HG03432 (cell line): ENCODE results near the gene C1orf167.

Source experiments
- ATAC-seq: cut with Tn5 transposase; IDR thresholded peaks from one replicate; pipeline ENCODE4 v1.9.1; 2021; ENCODE audit warnings: mild to moderate bottlenecking, moderate library complexity; ENCODE audit not compliant: unreplicated experiment

The C1orf167 gene, protein sequence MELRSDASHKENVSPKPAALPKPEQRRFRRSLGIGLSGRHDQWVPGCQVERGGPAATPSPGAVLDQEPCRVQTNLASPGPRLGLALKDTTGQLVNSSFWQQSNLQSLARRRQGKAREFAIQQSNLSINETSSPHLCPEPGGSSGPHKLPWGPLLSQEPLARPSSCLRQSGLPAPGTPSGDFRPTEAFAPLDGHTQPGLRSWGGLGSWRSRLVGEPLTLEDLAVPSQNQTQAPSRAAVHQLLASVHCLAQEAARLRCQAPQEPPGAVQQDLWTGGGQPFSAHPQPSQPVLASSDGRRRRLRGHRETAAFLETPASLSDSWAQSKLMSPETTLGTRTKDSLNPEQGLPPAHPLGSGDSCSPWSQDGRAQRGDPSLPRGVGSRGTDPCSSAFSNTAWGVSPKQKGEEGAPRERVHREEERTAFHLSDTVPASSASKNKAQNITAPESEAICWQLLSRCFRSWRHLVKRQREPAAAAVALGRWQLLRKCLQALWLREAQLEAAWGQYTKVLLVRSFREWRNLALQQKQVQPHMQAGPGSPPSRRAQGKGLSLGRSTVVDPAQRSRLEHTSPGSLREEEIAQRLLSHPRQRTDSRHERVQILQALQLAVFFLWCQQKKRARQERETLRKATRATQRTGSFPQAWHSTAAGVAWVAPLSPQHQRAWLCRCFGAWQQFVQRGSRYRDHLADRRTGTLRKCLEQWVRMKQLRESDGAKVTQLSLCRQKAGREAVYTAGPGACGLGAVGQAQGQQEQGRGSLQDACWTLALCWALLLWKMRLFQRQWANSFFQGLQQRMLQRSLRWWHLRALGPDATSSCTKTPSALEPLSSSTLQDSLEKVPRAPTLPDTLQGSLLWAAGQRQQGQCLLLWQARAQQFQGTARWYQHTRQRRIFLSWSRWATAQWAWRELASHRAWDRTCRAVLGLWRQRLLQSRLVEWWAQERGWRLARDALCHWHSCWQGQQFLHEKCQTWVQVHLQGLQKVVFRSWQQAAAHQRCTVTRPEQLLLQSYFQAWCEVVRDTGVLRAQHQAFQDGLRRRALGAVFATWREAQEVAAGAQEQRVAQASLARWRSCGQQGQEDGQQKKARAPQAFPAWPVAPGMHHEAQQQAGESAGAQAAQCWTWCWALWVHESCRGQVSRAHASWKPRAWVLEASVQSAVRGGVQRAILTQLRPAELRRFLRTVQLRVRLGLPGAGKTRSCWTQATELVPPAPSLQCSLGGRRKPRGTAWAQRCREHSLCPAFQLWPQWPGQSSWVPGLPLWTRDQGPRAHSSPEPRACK (N-terminal part only)

GRCh38 chr1:11761988-11762406 lies at the start of gene C1orf167:
TSS of gene C1orf167 (plus strand) at chr1:11762193. CDS start at chr1:11764401, 2,208 bp downstream.
- no peak for ATAC-seq

DNA sequence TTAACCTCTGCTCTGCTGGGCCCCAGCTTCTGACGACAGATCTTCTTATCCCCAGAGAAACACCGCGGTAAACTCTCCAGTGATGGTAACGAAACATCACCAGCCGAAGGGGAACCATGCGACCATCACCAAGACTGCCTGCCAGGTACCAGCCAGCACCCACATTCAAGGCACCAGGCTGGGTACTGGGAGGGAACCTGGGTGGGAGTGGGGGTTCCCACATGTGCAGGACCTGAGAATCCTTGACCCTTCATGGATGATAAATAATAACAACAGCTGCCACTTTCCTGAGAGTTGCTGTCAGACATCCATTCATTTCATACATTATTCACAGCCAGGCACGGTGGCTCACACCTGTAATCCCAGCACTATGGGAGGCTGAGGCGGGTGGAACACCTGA lies 49.7 kb upstream of the C1orf167 start:
- no peak for ATAC-seq

DNA sequence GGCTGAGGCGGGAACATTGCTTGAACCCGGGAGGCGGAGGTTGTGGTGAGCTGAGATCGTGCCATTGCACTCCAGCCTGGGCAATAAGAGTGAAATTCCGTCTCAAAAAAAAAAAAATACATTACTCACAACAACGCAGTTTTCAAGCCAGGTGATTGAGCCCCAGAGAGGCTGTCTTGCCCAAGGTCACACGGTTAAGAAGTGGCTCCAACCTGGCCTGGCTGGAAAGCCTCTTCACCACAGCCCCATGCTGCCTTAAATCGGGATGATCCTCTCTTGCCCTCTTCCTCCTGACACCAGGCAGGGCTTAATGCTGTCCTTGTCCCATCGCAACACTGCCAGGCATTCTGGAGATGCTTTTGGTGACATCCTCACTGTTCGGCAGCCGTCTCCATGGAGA lies 48.9 kb upstream of the C1orf167 start:
- no peak for ATAC-seq

GRCh38 chr1:11714831-11715575 lies 47.0 kb upstream of the C1orf167 start:
- no peak for ATAC-seq

GRCh38 chr1:11719313-11720032 lies 42.5 kb upstream of the C1orf167 start:
- ATAC-seq = no peak

DNA sequence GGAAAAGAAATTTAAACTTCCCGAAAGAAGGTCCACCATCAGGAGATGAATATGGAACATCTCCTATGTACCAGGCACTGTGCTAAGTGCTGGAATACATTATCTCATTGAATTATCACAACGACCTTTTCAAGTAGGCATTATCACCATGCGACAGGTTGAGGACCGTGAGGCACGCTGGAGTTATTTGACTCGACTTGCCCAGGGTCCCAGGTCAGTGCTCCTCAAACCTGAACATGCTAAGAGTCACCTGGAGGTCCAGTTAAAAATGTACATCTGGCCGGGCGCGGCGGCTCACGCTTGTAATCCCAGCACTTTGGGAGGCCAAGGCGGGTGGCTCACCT lies 42.0 kb upstream of the C1orf167 start:
- ATAC-seq = no peak

DNA sequence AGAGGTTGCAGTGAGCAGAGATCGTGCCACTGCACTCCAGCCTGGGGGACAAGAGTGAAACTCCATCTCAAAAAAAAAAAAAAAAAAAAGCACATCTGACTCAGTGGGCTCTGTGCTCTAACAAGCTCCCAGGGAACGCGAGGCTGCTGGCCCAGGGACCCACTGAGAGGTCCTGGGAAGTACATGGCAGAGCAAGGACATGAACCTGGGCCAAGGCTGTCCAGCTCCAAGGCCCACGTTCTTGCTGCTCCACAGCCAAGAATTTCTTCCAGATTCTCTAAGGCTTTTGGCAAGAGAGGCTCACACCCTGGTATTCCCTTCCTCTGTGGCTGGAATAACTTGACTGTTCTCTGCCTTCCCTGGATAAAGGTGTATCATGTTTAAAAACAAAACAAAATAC lies 41.5 kb upstream of the C1orf167 start:
- ATAC-seq = no peak

- ATAC-seq = no peak
Measured at GRCh38 chr1:11721311-11721710, 40.7 kb upstream of the C1orf167 start.

DNA sequence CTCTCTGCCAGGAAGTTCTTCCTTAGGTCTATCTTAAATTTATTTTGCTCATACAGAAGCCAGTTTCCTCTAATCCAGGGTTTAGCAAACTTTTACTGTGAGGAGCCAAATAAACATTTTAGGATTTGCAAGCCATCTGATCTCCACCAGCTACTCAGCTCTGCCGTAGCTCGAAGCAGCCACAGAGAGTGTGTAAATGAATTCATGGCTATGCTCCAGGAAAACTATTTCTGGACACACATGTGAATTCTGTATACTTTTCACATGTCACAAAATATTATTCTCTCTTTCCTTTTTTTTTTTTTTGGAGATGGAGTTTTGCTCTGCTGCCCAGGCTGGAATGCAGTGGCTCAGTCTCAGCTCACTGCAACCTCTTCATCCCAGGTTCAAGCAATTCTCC lies 39.5 kb upstream of the C1orf167 start:
- ATAC-seq = no peak

- ATAC-seq = no peak
Measured at GRCh38 chr1:11725616-11726015, 36.4 kb upstream of the C1orf167 start.

- ATAC-seq = no peak
Measured at GRCh38 chr1:11727119-11727518, 34.9 kb upstream of the C1orf167 start.

DNA sequence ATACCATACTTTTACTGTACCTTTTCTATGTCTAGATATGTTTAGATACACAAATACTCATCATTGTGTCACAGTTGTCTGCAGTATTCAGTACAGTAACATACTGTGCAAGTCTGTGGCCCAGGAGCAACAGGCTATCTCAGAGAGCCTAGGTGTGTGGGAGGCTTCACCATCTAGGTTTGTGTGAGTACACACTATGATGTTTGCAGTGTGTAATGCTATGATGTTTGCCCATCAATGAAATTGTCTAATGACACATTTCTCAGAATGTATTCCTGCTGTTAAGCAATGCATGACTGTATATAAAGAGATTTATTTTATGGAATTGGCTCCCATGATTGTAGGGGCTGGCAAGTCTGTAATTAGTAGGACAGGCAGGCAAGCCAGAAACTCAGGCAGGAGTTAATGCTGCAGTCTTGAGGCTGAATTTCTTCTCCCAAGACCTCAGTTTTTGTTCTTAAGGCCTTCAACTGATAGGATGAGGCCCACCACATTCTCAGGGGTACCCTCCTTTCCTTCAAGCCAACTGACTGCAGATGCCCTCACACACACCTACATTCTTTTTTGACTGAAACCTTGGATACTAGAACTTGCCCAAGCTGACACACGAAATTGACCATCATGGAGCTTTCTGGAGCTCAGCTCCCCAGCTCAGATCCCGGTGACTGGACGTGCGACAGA lies 33.7 kb upstream of the C1orf167 start:
- ATAC-seq = no peak

GRCh38 chr1:11729155-11729497 lies 32.9 kb upstream of the C1orf167 start:
- ATAC-seq = no peak

- ATAC-seq = no peak
Measured at GRCh38 chr1:11729498-11730428, 32.2 kb upstream of the C1orf167 start.

GRCh38 chr1:11730429-11730891 lies 31.5 kb upstream of the C1orf167 start:
- ATAC-seq = no peak

DNA sequence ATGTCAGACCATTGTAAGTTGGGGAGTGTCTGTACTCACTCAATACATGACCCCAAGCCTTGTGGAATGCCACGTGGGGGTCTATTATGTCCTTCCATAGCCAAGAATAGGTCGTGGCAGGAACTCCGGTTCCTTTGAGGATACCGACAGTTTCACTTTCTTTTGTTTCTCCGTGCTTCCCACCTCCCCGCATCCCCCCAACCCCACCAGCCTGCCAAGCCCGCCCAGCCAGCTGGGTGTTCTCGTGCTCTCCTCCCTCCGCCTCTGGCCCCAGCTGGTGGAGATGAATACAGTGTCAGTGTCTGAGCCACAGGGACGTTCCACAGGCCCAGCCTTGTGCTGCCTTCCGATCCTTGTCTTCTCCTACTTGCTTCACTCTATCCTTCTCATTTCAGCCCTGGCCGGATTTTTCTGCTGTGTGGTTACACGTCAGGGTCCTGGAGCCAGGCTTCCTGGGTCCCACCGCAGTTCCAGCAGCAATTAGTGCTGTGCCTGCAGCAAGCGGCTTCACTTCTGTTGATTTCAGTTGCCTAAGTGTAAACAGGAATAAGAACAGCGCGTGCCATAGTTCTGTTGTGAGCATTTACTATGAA lies 30.2 kb upstream of the C1orf167 start:
- no peak for ATAC-seq

DNA sequence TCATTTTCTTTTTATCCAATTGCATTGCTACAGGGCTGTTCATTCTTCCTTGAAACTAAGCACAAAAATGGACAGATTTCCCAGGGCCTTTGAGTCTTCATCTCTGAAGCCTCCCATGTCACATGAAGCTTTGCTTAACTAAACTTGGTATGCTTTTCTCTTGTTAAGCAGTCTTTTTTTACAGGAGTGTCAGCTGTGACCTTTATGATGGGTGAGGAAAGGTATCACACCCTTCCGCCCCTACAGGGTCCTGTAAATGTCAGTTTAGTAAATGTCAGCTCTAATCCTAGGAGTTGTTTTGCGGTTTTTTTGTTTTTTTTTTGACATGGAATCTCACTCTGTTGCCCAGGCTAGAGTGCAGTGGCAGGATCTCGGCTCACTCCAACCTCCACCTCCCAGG lies 28.7 kb upstream of the C1orf167 start:
- ATAC-seq = no peak

- ATAC-seq = peak; percentile 15
Measured at GRCh38 chr1:11735531-11735853, 26.5 kb upstream of the C1orf167 start.
